HepG2 (cell line): ENCODE measurements around the gene ALK. TPM values are rescaled to one million over a fixed set of nuclear protein-coding genes. Genes with fewer than 3 reads are reported as not detected.

Experiments used
- ATAC-seq: fragments of 200-7000 bp; cut with Tn5 transposase; 3 replicates; pipeline ENCODE4 v1.9.1; 2020; ENCODE audit warnings: mild to moderate bottlenecking, moderate library complexity
- BruUV-seq: library from RNA; stranded (reverse); fragments of 400-500 nt; replicated peaks from 2 replicates; lab custom pipeline; 2021; lab: Mats Ljungman, UMichigan
- CTCF ChIA-PET: fragments of 300-600 bp; formaldehyde crosslinking; extraction: SDS; loops from one replicate; lab custom pipeline; 2021; ENCODE audit warnings: low total read pairs, inconsistent platforms, low intra/inter-chr PET ratio; lab: Yijun Ruan, JAX
- POLR2A ChIA-PET: fragments of 350-600 bp; sonication (Branson Sonifier 250); formaldehyde crosslinking; loops from one replicate; lab custom pipeline; 2020; ENCODE audit warnings: antibody characterized with exemption, inconsistent platforms; lab: Yijun Ruan, JAX
- DNase-seq: peaks from one replicate; pipeline ENCODE4 v3.0.0-alpha.2; 2015; ENCODE audit warnings: low spot score
- FAIRE-seq: peaks from 3 replicates; lab custom pipeline; 2011; peaks lifted over from hg19 to GRCh38; lab: Jason Lieb, UNC
- H2AFZ ChIP-seq: one replicate; pipeline ENCODE4 v1.6.1; 2011; ENCODE audit warnings: low read length, inconsistent platforms
- H3K27ac ChIP-seq: fragments of 300-600 bp; 3 replicates; pipeline ENCODE4 v1.8.0; 2011; ENCODE audit warnings: mixed run types, mild to moderate bottlenecking, mixed read lengths, low read length, inconsistent platforms; ENCODE audit not compliant: insufficient read depth; ENCODE audit errors: extremely low read length
- H3K27me3 ChIP-seq, 2 experiments: fragments of 200-600 bp in 1 of 2; 2 replicates in 1 of 2; 3 replicates in 1 of 2; pipeline versions ENCODE4 v1.6.0 to v1.8.0; 2011; ENCODE audit warnings: low read length in 2 of 2, mild to moderate bottlenecking in 2 of 2, moderate library complexity in 2 of 2, inconsistent platforms in 1 of 2; ENCODE audit not compliant: insufficient read depth in 2 of 2, control insufficient read depth in 1 of 2
- H3K36me3 ChIP-seq, 2 experiments: fragments of 200-600 bp in 1 of 2; replicated peaks in 1 of 2; 2 replicates in 1 of 2; 3 replicates in 1 of 2; pipeline versions ENCODE4 v1.5.1 to v1.8.0; 2011; ENCODE audit warnings: low read length in 2 of 2, inconsistent platforms in 1 of 2; ENCODE audit not compliant: insufficient read depth in 2 of 2, control insufficient read depth in 1 of 2
- H3K4me1 ChIP-seq: 2 replicates; pipeline ENCODE4 v1.5.1; 2012; ENCODE audit warnings: low read length, inconsistent platforms; ENCODE audit not compliant: insufficient read depth
- H3K4me2 ChIP-seq: 2 replicates; pipeline ENCODE4 v1.6.0; 2011; ENCODE audit warnings: low read depth, low read length, inconsistent platforms
- H3K4me3 ChIP-seq, 3 experiments: fragments of 200-600 bp in 1 of 3; sonication (generic), shearing (Covaris generic) in 1 of 3; replicated peaks in 1 of 3; 2 replicates each; pipeline ENCODE4 v1.5.1; 2011 to 2016; ENCODE audit warnings: low read length in 3 of 3, inconsistent platforms in 2 of 3, low read depth in 2 of 3, mild to moderate bottlenecking in 2 of 3, control low read depth in 1 of 3, mixed read lengths in 1 of 3; ENCODE audit not compliant: insufficient read depth in 1 of 3
- H3K79me2 ChIP-seq: one replicate; pipeline ENCODE4 v1.6.1; 2011; ENCODE audit warnings: low read length, inconsistent platforms; ENCODE audit not compliant: insufficient read depth
- H3K9ac ChIP-seq: 2 replicates; pipeline ENCODE4 v1.6.0; 2011; ENCODE audit warnings: mild to moderate bottlenecking, low read depth, low read length, inconsistent platforms; ENCODE audit not compliant: insufficient read depth
- H3K9me3 ChIP-seq: 2 replicates; pipeline ENCODE4 v1.5.1; 2012; ENCODE audit warnings: mild to moderate bottlenecking, low read length
- H4K20me1 ChIP-seq: 2 replicates; pipeline ENCODE4 v1.6.0; 2011; ENCODE audit warnings: inconsistent platforms, mild to moderate bottlenecking, low read length, moderate library complexity; ENCODE audit not compliant: insufficient read depth
- HNRNPK ChIP-seq: fragments of 200-400 bp; formaldehyde crosslinking; IDR thresholded peaks from 2 replicates; pipeline ENCODE4 v1.6.1; 2018; ENCODE audit warnings: low read length, low read depth, moderate library complexity, mild to moderate bottlenecking; ENCODE audit not compliant: poor library complexity, severe bottlenecking
- RFXANK ChIP-seq: IDR thresholded peaks from 2 replicates; pipeline ENCODE4 v1.6.1; 2016
- ZNF143 ChIP-seq: sonication (generic); formaldehyde crosslinking; IDR thresholded peaks from 2 replicates; pipeline ENCODE4 v1.4.0; 2020; ENCODE audit warnings: missing genetic modification reagents
- ZNF256 ChIP-seq: sonication (generic); formaldehyde crosslinking; conservative IDR thresholded peaks from 2 replicates; pipeline ENCODE4 v1.4.0; 2020; ENCODE audit warnings: missing genetic modification reagents
- ZXDC ChIP-seq: sonication (generic); formaldehyde crosslinking; IDR thresholded peaks from 2 replicates; pipeline ENCODE4 v1.5.0; 2020; ENCODE audit warnings: mild to moderate bottlenecking, missing genetic modification reagents
- WGBS: methylation state at CpG from one replicate; pipeline ENCODE4 v1.1.6; 2017; ENCODE audit warnings: low lambda C conversion rate; 5-methylcytosine and 5-hydroxymethylcytosine counted together
- in situ Hi-C: cut with HindIII; loops from 2 replicates; pipeline ENCODE4 v1.10.0; 2017; ENCODE audit warnings: low pct_unique_long_range_greater_than_20kb; ENCODE audit not compliant: extremely low pct_ligation_motif_present
- intact Hi-C: fragments of 100-400 bp; cut with micrococcal nuclease; formaldehyde crosslinking; loops from one replicate; pipeline ENCODE4 v1.10.0; 2022; ENCODE audit not compliant: unreplicated experiment
- polyA plus RNA-seq, 8 experiments: library from polyadenylated mRNA; depleted of rRNA in 3 of 8; stranded (reverse) in 7 of 8; unstranded in 1 of 8; fragments of >200 nt; fragmentation: Illumina TruSeq in 4 of 8; extraction: Trizol in 4 of 8; gene quantifications; 2 replicates each; pipeline versions ENCODE4 v1.2.1 to v1.2.3, GENCODE V29; 2011 to 2016; ENCODE audit warnings: low read depth in 4 of 8, missing spikeins in 1 of 8, mixed read lengths in 1 of 8; ENCODE audit not compliant: insufficient read depth in 1 of 8
- total RNA-seq, 5 experiments: library from RNA; depleted of rRNA; stranded (reverse); fragments of >200 nt; fragmentation: Illumina TruSeq; extraction: Trizol; gene quantifications; 2 replicates each; pipeline ENCODE4 v1.2.3, GENCODE V29; 2016; ENCODE audit warnings: low read depth in 1 of 5

ALK gene
- total and polyA plus RNA-seq, 2 of the 13 experiments (the other 11 are each of a cell fraction or from before 2014, with no cell fraction given) = not detected

- TF ChIP-seq RFXANK = no peak
- no peak for TF ChIP-seq ZXDC (CRISPR knock-in tag)
- TF ChIP-seq ZNF256 (CRISPR knock-in tag) = no peak
- TF ChIP-seq, all 625 proteins: peak for 0
Measured at GRCh38 chr2:29662861-29663260, 258.5 kb downstream of the ALK start (continued).

GRCh38 chr2:29660201-29660600 is 261.2 kb downstream of the ALK start:
- no peaks in the 10 kb centered on the region for H3K79me2 ChIP-seq
- H3K27me3 ChIP-seq = peaks cover 0 to 1% of the 10 kb centered on the region in 2 experiments; a peak in 2 of 5 replicates
- no peak overlapping the region for H3K4me2 ChIP-seq
- BruUV-seq = no TSS peak
- H3K27ac ChIP-seq = no peak overlapping the region
- TF ChIP-seq HNRNPK = peak; percentile 2
- TF ChIP-seq ZNF143 = no peak
- FAIRE-seq = no peak
- no peak overlapping the region for H3K9ac ChIP-seq
- H3K36me3 ChIP-seq = no peaks in the 10 kb centered on the region
- CTCF ChIA-PET = no interaction called here
- no peaks in the 10 kb centered on the region for H3K4me1 ChIP-seq
- in situ Hi-C loops = no loop called here
- intact Hi-C loops = no loop called here
- H2AFZ ChIP-seq = no peak overlapping the region
- POLR2A ChIA-PET = no interaction called here
- H4K20me1 ChIP-seq = no peaks in the 10 kb centered on the region
- no peaks in the 10 kb centered on the region for H3K9me3 ChIP-seq
- no peak for ATAC-seq
- H3K4me3 ChIP-seq = no peak overlapping the region
- WGBS = 4% methylated on average over 2 of the region's 2 CpGs
- DNase-seq = no peak
